Stimulated activated CD4-positive, alpha-beta T cell treated with anti-CD3 and anti-CD28 coated beads, TNF-alpha, amount 100 ng/mL, for 1 hour (primary cell): ENCODE results near the gene AOPEP.

Experiments
- DNase-seq, 3 donors: peaks; one replicate each; pipeline ENCODE4 v3.0.0-alpha.2; 2020; ENCODE audit warnings: low read depth in 3 of 3, low spot score in 1 of 3

The AOPEP gene

DNA sequence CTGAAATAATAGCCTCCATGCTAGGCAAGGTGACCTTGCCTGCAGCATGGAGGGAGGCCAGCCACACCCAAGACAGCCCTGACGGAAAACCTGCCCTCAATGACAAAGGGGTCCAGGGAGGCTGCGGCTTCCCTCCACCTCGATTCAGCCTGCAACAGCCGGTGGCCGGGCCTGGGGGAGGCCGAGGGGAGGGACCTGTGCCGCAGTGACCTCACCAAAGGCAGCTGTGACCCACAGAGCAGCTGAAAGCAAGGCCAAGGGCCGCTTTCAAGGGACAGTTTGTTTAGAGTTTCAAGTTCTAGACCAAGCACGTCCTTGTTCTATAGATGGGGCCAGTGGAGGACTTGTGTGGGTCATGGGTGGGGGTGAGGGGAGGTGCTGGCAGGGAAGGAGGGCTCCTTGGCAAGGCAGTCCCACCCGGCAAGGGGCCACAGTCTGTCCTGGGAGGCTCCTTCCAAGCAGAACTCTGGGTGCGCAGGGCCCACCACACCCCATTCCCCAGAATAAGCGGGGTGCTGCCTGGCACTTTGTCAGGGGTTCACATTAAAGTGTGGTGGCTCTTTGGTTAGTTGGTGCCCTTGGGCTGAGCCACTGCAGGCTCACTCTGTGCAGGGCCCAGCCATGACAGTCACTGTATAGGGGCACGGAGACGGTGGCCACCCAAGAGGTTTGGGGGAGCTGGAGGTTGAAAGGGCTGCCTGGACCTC is 364.5 kb downstream of the AOPEP start:
- DNase-seq: no peak

DNA sequence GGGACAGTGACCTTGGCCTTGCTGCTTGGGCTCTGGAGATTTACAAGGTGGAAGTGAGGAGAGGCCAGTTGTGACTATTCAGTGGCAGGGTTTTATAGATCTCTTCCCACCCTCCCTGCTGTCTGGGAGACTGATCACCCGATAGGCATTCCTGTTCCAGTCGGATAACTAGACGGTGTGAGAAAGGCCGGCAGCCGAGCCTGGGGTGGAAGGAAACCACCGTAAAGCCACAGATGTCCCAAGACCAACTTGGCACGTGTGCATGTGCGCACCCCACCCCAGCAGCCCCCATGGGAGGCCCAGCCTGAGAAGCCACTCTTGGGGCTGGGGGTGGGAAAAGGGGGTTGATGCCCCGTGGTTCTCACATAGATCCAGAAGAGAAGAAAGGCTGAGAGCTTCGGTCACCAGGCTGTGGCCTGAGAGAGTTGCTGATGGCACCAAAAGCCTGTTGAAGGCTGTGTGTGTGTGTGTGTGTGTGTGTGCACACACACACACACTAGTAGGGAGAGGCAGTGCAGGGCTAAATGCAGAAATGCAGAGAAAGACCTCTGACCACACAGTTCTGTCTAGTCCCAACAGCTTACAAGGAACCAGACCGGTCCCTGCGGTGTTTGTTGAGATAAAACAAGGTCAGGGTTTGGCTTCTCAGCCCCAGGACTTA is 365.2 kb downstream of the AOPEP start:
- no peak for DNase-seq

DNA sequence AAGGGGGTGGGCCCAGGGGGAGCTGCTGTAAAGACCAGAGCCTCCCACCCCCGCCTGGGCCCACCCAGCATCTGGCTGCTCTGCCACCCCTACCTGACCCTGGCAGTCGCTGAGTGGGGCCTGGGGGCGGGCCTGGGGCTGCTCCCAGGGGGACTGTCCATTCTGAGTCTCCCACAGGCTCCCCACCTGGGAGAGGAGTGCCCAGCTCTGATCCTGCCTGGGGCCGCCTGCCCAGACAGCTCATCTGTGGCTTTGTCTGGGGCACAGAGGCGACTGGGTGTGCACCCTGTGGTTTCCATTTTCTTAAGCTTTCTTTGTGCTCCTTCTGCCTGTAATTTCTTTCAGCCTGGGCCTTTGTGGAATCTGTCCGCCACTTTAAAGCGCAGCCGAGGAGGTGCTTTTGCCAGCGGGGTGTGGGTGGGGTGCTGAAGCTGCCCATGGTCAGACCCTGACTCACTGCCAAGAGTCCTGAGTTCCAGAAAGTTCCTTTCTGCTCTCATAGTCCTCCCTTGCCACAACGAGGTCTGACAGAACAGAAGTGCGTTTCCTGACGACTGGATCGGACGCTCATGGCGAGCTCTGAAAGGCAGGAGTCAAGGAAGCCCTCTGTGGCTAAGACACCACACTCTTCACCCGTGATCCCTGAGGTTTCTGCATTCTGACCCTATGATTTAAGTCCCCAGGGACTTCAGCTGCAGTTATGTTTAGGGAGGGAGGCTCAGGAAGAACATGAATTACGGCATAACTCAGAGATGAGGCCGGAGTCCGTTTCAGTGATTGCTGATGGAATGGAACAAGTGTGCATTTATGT is 366.0 kb downstream of the AOPEP start:
- no peak for DNase-seq

DNA sequence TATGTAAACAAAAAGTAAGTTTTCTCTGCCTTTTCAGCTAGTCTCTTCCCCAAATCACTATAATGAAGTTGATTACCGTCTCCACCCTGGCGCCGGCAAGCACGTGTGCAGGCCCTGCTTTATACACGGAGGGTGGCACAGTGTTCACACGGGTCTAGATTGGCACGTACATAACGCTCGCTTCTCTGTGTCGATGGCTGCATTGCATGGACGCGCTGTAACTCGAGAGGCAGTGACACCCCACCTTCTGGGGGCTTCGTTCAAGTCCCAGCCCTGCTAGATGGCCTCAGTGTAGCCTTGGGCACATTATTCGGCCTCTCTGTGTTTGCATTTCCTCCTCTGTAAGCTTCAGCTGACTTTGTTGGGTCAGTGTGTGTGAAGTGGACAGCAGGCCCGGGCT is 367.1 kb downstream of the AOPEP start:
- no peak for DNase-seq

DNA sequence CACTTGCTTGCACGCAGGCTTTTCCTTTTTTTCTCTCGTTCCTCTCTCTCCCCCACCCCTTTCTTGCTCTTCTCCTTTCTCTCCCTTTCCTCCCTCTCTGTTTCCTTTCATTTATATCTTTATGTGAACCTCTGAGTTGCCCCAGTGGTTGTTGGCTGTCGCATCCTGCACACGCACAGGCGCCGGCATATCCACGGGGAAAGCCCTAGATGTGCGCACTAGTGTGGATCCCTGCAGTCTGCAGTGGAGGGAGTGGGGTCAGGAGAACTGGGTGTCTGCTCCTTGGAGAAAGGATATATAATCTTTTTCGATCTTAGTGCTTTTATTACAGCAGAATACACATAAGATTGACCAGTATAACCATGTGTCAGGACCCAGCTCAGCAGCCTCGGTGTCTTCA is 367.5 kb downstream of the AOPEP start:
- no peak for DNase-seq

DNA sequence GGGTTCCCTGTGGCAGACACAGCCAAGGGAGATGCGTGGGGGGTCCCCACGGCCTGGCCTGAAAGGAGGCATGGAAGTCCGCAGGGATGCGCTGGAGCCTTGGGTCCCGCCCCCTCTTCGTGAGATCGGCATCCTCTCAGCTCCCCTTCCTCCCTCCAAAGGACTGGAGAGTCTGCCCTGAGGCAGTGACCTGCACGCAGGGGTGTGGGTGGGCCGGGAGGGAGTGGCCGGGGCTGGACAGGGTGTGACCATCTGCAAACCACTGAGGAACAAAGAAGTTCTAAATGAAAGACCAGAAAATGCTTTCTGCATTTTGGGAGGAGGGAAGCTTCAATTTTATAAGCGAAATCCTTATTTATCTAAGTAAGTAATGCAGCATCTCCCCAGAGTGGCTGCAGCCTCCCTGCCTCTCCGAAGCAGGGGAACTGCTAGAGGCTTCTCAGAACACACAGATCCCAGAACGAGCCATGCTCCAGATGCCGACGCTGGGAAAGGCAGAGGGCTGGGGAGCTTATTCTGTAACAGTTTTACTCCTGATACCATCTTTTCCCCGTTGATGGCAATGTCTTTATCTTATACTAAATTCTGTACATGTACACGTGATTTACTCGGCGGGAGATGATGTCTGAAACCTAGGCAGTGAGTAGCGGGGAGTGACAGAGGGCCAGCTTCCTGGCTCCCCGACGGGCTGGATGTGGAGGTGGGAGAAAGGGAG is 369.3 kb downstream of the AOPEP start:
- no peak for DNase-seq

DNA sequence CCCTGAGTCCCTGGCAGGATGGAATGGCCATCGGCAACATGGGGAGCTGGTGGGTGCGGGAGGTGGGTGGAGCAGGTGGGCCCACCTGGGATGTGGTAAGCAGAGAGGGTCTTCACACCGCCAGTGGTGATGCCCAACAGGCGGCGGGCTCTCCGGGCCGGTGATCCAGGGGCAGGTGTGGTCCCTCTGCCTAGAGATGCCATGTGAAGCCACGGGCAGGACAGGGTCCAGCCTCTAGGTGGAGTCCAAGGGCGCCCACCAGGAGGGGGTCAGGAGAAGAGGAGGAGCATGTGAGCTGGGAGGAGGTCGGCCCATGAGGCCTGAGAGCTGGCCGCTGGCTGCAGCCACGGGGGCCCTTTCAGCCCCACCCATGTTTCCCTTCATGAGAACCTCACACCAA is 369.9 kb downstream of the AOPEP start:
- no peak for DNase-seq

DNA sequence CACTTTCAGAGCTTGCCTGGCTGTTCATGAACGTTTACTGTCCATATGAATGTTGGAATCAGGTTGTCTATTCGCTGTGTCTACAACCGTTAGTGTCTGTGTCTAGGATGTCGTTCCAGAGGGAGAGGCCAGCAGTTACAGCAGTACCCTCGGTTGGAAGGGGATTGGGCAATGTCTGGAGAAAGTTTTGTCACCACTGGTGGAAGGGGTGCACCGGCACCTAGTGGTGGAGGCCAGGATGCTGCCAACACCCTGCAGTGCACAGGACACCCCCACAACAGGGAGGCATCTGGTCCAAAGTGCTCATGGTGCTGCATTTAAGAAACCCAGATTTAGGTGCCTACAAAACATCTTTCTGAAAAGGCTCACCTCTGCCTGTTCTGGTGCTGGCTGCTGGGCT is 370.3 kb downstream of the AOPEP start:
- DNase-seq: no peak

DNA sequence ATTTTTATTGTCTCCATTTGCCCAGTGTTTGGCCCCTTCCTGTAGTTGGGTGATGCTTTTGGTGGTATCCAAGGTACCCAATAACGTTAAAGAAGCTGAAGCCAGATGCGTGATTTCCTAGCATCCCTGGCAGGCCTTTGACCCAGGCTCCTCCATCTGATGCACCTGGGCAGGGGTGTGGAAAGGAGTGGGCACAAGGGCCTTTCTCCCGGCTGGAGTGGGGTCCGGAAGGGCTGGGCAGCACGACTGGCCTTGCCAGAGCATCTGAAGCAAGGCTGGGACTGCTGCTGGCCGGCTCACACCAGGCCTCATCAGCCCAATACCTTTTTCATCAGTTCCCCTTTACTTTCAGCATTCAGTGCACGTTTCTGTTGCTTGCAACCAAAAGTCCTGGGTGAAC is 370.8 kb downstream of the AOPEP start:
- no peak for DNase-seq

DNA sequence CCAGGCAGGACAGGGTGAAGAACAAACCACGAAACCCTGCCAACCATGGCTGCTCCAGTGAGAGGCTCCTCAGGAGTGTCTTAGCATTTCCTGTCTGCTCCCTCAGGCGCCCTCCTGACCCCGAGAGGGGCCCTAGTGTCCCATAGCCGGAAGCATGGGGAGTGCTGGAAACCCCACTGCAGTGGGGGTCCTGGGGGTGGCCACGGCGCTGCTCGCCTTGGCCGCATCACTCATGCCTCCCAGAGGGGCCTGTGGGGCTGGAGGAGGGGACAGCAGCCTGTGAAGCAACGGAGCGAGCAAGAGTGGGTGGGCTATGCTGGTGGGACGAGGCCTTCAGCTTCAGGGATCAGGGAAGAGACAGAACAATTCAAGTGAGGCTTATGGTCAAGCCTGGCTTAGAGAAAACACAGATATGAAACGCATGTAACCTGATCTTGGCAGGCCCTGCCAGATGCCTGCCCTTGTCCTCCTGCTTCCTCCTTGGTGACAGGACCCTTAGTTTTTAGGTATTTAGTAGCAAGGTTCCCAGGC is 372.0 kb downstream of the AOPEP start:
- DNase-seq: no peak

DNA sequence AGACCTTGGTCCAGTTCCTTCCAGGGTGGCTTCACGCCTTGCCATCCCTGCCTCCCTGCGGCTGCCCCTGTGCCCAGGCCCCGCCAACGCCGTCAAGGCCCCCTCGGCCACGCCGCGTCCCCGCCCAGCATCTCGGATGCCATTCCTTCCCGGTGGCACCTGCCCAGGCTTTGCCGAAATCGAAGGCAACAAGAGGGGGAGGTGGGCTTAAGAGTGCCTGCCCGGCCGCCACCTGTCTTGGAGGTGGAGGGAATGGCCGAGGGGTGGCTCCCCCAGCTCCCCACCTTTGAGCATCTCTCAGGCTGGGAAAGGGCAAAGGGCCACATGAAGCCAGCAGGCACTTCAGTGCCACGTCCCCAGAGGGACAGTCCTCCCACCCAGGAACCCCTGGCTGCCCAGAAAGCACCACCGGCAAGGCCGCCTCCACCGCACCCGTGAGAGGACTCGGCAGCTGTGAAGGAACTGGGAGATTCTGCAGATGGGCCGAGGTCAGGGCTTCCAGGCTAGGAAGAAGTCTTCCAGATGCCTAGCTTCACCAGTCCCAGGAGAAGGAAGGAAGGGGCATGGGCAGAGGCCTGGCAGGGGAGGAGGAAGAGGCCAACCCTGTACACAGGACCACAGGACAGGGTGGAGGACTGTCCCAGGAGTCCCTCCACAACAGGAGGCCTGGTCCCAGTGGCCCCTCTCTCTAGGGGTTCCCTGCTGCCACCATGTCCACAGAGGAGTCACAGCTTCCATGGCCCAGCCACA is 373.0 kb downstream of the AOPEP start:
- no peak for DNase-seq

DNA sequence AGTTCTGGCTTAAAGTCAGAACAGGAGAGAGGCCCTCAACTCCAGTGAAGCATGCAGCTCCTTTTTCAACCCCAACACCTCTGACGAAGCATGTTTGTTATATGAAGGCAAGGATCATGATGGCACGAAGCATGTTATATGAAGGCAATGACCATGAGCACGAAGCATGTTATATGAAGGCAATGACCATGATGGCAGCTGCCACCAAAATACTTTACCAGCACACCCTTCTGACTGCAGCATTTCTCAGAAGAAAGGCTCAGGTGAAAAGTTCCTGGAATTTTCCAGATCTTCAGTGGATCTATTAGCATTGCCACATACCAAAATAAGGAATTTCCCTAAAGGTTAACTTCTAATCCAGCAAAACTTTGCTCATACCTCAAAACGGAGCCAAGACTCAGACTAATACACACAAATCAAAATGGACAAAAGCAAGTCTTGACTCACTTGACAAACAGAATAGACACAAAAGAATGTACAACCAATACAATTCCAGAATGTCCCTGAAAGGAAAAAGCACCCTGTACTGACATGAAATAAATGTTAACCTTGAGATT is 373.6 kb downstream of the AOPEP start:
- no peak for DNase-seq

DNA sequence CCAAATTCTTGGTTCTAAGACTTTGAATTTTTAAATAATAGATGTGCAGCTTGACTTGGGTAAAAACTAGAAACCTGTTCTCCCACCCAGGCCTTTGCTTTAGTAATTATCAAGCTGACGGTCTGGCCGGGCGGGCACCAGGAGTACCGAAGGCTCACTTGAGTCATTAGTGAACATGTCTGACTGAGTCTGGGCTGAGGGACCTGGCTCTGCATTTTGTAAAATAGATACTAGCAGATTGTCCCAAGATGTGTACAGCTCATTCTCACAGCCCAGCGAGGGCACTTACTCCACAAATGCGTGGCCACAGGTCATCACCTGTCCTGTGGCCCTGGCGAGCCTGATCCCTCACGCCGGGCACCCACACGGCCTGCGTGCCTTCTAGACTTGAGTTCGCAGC is 374.8 kb downstream of the AOPEP start:
- DNase-seq: no peak

DNA sequence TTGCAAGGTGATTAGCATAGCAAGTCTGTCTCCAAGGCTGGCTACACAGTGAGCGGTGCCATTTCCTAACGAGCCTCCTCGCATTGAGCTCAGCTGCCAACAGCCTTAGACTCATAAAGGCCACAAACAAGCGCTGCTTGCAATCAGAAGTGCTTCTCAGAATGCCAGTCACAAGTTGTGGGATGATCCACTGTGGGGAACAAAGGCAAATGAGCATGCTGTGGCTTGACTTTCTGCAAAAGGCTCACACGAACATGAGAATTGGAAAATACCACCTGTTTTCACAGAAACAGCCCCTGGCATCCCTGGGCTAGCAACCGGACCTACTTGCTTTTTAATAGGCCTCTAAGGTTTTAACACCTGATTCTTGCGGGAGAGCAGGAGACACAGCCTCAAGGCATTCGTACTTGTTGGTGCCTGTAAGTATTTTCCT is 375.5 kb downstream of the AOPEP start:
- no peak for DNase-seq

DNA sequence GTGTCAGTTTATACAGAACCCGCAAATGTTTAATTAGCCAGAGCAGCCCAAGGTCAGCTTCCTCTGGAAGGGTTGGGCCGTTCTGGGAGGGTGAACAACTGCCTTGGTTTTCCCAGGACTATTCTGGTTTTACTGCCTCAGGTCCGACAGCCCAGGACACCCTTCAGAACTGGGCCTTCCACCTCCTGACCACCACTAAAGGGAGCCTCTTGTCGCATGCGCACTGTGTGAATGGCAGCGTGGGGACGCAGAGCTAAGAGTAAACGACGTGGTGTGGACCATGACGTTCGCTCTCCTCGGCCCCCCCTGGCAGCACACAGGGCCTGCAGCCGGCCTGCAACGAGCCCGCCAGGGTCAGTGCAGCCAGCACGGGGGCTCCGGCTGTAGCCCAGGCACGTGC is 376.1 kb downstream of the AOPEP start:
- DNase-seq: no peak

DNA sequence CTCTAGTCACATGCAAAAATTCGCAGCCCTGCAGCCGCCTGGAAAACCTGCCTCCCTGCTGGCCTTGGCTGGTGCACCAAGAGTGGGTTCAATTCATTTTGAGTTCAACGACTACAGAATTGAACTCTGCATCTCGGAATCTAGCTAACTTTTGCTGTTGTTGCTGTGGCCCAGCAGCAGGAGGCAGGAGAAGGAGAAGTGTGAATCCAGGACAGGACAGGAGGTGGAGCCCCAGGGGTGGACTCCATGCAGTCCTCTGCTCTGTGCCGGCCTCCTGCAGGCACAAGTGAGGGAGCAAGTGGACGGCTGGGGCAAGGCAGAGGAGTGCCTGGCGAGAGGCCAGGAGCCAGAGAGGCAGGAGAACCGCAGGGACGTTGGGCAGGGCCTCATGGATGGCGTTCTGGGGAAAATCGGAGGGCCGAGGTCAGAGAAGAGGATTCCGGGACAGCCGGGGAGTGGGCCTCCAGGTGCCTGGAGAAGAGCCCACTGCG is 376.8 kb downstream of the AOPEP start:
- DNase-seq: no peak

DNA sequence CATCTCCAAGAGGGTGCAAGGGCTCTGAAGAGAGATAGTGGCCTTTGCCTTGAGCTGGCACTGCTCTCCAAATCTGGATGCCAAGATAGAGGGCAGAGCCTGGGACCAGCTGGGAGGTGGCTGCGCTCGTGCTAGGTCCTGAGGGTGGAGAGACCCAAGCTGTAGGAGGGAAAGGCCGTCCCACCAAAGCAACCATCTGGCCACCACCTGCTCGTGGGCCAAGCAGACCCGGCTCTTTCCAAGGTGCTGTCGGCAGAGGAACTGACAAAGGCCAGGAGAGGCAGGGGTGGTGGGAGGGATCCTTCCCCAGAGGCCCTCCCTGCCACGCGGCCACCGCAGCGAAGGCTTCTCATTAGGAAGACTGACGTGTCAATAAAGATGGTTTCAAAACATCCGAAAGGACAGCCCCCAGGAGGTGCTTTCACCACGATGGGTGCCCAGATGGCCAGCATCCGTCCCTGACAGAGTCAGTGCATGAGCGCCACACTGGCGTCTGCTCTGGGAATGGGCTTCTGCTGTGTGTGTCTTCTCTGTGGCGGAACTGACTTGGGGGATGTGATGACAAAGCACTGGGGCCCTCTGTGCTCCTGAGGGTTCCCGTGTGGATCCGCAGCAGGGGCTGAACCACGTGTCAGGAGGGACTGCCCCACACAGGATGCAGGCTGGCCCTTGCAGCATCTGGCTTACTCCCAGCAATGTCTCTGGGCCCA is 377.5 kb downstream of the AOPEP start:
- no peak for DNase-seq

DNA sequence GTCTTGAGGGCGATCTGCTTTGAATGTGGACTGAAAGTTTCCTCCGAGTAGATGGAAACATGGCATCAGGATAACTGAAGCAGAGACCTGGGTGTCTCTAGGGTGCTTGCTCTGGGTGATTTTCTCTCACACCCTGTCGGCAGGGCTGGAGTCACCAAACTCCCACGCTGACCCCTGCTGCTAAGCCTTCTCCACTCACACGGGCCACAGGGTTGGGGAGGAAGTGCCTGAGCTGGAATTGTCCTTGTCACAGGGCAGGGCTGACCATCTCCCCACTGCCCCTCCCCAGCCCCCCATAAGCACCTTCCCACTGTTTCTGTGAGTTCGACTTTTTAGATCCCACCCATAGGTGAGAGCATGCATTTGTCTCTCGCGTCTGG is 378.1 kb downstream of the AOPEP start:
- no peak for DNase-seq

DNA sequence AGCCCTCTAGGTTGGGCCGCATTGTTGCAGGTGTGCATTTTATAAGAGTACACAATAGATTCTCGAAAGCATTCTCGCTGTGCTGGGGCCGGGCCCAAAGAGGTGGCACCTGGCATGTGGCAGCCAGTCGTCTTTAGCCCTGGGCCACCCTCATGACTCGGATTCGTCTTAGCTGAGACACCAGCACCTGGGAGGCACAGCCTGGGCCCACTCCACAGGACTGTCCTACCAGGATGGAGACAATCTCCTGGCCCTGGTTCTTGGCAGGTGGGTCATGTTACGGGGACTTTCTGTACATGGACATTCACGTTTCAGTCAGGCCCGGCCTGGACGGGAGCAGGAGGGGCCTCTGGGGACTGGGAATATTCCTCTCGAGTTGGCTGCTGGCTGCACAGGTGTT is 378.5 kb downstream of the AOPEP start:
- DNase-seq: no peak
